Medulla oblongata (tissue), 1 donor: ENCODE results near the gene MID2.
"Not testable (repeated sequence)": the region's sequence is repeated elsewhere in the genome, so short reads cannot be mapped to it uniquely, and the experiment has no call there.

Experiments used
- DNase-seq: peaks from one replicate; pipeline ENCODE4 v3.0.0-alpha.2; 2015; ENCODE audit errors: extremely low spot score

MID2 gene

GRCh38 chrX:107840971-107841370 lies 15.3 kb downstream of the MID2 start:
- no peak for DNase-seq

GRCh38 chrX:107842715-107843400 lies 17.2 kb downstream of the MID2 start:
- DNase-seq = no peak

GRCh38 chrX:107845625-107846024 lies 20.0 kb downstream of the MID2 start:
- no peak for DNase-seq

GRCh38 chrX:107848591-107848990 lies 22.9 kb downstream of the MID2 start:
- no peak for DNase-seq

GRCh38 chrX:107849747-107850421 lies 24.2 kb downstream of the MID2 start:
- DNase-seq = no peak

- no peak for DNase-seq
These were observed 24.7 kb downstream of the MID2 start for GRCh38 chrX:107850422-107850765.

- DNase-seq = no peak
These were observed 25.5 kb downstream of the MID2 start for GRCh38 chrX:107851215-107851614.

GRCh38 chrX:107851665-107852064 lies 26.0 kb downstream of the MID2 start:
- DNase-seq = not testable (repeated sequence)

GRCh38 chrX:107856289-107856688 lies 30.6 kb downstream of the MID2 start:
- no peak for DNase-seq

GRCh38 chrX:107857041-107857440 lies 31.4 kb downstream of the MID2 start:
- DNase-seq = not testable (repeated sequence)

GRCh38 chrX:107857837-107858236 lies 32.2 kb downstream of the MID2 start:
- DNase-seq = no peak

- DNase-seq = no peak
These were observed 35.4 kb downstream of the MID2 start for GRCh38 chrX:107861056-107861455.

GRCh38 chrX:107871136-107871535 lies 45.5 kb downstream of the MID2 start:
- DNase-seq = no peak

- DNase-seq = no peak
These were observed 52.4 kb downstream of the MID2 start for GRCh38 chrX:107878106-107878505.

GRCh38 chrX:107880054-107880610 lies 54.5 kb downstream of the MID2 start:
- no peak for DNase-seq

- peak; percentile 13 for DNase-seq
These were observed 68.4 kb downstream of the MID2 start for GRCh38 chrX:107894038-107894437.

- no peak for DNase-seq
These were observed 77.1 kb downstream of the MID2 start for GRCh38 chrX:107902721-107903120.

GRCh38 chrX:107905366-107905765 lies 79.7 kb downstream of the MID2 start:
- DNase-seq = no peak

- no peak for DNase-seq
These were observed 98.6 kb downstream of the MID2 start for GRCh38 chrX:107924136-107924746.

GRCh38 chrX:107934262-107934661 lies 108.6 kb downstream of the MID2 start:
- no peak for DNase-seq

- DNase-seq = no peak
These were observed 109.5 kb downstream of the MID2 start for GRCh38 chrX:107935200-107935599.

- DNase-seq = no peak
These were observed 110.2 kb downstream of the MID2 start for GRCh38 chrX:107935664-107936433.
